Epithelial cell of esophagus (primary cell): ENCODE measurements around the gene TMEM150B.

Experiments
- DNase-seq: peaks from one replicate; pipeline ENCODE4 v3.0.0; 2010; ENCODE audit warnings: low read depth
- H3K4me3 ChIP-seq: 2 replicates; pipeline ENCODE4 v1.5.1; 2011; ENCODE audit warnings: mild to moderate bottlenecking, low read length, control low read depth
- TF ChIP-seq, protein P1 (sequence below): IDR thresholded peaks from 2 replicates; pipeline ENCODE4 v1.5.1; 2011; ENCODE audit warnings: low read depth, mild to moderate bottlenecking, low read length, control low read depth, inconsistent platforms; ENCODE audit not compliant: insufficient read depth; ENCODE audit errors: missing control alignments

Gene TMEM150B

DNA sequence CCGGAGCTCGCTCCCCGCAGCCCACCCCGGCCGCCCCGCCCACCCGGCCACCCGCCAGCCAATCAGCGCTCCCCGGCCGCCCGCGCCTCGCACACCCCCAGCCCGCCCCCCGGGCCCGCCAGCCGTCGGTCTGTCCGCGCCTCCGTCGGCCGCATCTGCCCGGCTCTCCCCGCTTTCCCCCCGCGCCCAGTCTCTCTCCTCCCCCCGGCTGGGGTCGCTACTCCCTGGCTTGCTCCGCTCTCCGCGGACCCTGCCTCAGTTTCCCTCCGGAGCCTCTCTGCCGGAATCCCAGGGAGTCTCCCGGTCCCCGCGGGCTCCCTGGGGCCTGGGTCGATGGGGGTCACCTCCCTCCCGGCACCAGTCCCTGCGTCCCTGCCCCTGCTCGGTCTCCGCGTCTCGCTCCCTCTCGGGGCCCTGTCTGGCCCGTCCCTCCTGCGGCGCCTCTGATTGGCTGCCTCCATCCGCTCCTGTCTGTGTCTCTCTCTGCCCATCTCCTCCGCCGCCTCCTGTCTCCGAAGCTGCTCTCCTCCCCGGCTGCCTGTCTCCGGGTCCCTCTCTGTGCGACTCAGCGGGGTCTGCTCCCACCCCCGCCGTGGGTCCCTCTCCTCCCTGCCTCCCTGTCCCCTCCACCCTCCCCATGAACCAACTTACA lies 44.6 kb upstream of the TMEM150B start:
- H3K4me3 ChIP-seq, result peak overlapping the region; percentile 44
- TF ChIP-seq, protein P1, sequence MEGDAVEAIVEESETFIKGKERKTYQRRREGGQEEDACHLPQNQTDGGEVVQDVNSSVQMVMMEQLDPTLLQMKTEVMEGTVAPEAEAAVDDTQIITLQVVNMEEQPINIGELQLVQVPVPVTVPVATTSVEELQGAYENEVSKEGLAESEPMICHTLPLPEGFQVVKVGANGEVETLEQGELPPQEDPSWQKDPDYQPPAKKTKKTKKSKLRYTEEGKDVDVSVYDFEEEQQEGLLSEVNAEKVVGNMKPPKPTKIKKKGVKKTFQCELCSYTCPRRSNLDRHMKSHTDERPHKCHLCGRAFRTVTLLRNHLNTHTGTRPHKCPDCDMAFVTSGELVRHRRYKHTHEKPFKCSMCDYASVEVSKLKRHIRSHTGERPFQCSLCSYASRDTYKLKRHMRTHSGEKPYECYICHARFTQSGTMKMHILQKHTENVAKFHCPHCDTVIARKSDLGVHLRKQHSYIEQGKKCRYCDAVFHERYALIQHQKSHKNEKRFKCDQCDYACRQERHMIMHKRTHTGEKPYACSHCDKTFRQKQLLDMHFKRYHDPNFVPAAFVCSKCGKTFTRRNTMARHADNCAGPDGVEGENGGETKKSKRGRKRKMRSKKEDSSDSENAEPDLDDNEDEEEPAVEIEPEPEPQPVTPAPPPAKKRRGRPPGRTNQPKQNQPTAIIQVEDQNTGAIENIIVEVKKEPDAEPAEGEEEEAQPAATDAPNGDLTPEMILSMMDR, result no peak
- DNase-seq, result peak; percentile 79

DNA sequence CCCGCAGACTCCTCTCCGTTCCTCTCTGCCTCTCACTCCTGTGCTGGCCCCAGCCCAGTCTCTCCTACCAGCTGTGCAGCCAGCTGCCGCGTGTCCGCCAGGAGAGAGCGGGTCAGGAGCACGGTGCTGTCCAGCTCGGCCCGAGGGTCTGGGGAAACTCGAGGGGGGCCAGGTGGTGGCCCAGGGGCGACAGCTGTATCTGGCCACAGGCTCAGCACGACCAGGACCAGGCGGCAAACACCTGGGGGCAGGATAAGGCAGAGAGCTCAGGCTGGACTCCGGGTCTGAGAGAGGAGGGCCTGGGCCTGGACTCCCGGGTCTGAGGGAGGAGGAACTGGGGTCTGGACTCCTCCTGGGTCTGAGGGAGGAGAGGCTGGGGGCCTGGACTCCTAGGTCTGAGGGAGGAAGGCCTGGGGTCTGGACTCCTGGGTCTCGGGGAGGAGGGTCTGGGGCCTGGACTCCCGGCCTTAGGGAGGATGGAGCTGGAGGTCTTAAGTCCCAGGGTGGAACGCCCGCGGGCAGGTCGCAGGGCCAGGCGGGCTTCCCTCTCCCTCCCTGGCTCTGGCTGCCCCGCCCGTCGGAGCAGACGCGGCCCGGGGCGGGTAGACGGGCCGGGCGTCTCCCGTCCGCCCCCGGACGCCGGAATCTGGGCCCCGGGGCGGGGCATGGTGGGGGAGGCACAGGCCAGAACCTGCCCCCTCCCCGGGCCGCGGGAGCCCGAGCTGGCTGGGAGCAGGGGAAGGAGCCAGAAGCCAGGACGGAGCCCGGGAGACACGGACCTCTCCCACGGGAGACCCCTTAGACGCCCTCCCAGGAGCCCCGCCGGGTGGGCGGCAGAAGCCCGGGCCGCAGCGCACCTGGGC lies 43.8 kb upstream of the TMEM150B start:
- TF ChIP-seq, protein P1, result no peak

DNA sequence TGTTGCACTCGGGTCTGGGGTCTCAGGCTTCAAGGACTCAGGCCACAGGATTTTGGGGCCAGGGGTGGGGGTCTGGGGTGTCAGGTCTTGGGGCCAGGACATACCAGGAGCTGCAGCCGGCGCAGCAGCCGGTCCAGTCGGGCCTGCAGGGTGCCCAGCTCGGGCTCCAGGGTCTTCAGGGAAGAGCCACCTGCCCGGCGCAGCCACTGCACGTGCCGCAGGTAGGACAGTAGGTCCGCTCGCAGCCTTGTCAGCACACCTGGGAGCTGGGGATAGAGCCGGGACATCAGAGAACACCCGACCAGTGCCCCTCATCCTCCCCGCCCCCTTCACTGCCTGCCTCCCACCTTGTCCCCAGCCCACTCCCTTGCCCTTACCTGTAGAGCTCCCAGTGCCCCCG lies 43.0 kb upstream of the TMEM150B start:
- DNase-seq, result no peak
- TF ChIP-seq, protein P1, result no peak
- no peak overlapping the region for H3K4me3 ChIP-seq

More for the DNA sequence above, 43.8 kb upstream of the TMEM150B start:
- H3K4me3 ChIP-seq, result peak overlapping the region; percentile 19
- DNase-seq, result peak; percentile 75

DNA sequence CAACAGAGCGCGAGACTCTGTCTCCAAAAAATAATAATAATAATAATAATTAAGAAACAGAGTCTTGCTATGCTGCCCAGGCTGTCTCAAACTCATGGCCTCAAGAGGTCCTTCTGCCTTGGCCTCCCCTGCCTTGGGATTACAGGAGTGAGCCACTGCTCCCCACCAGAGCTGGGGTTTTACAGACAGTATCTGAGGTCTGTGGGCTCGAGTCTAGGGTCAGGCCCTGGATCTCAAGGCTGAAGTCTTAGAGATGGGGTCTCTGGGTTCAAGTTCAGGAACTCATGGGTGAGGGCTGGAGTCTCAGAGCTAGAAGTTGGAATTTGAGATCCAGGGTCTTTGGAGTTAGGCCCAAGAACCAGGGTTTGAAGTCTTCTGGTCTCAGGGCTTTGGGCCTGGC lies 41.6 kb upstream of the TMEM150B start:
- no peak overlapping the region for H3K4me3 ChIP-seq
- DNase-seq, result no peak
- TF ChIP-seq, protein P1, result no peak

DNA sequence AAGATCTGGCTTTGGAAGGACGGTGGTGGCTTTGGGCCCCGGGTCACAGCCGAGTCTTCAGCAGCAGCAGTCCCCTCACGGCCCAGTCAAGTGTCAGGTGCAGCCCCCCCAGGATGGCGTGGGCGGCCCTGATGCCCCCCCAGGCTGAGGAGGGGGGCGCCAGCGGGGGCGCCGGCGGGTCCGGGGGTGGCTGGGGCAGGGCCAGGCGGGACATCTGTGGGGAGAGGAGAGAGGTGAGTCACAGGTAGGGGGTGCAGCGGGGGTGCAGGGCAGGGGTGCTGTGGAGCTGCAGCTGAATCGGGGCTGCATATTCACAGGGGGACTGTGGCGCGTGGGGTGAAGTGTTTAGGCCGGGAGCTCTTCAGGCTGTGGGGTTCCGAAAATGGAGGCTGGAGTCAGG lies 40.8 kb upstream of the TMEM150B start:
- TF ChIP-seq, protein P1, result no peak
- no peak for DNase-seq
- H3K4me3 ChIP-seq, result no peak overlapping the region

DNA sequence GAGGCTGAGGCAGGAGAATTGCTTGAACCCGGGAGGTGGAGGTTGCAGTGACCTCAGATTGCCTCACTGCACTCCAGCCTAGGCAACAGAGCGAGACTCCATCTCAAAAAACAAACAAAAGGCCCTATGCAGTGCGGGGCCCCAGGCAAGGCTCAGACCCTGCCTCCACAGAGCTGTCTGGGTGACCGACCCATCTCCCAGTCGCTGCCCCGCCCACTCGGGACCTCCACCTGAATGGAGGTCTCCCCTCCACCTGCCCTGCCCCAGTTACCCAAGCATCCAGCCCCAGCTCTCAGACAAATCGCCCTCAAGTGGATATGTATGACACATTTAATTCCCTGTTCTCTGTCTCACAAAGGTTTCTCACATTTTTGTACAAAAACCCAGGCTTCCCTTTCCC lies 40.1 kb upstream of the TMEM150B start:
- TF ChIP-seq, protein P1, result no peak
- no peak for DNase-seq
- no peak overlapping the region for H3K4me3 ChIP-seq
